Naive B cell (primary cell): ENCODE measurements around the gene KRTAP5-10. TPM values are rescaled to one million over a fixed set of nuclear protein-coding genes. Genes with fewer than 3 reads are reported as not detected.
A peak's percentile ranks its signal among the peaks of the same experiment; 100 is the strongest.
"Not testable (repeated sequence)": the region's sequence is repeated elsewhere in the genome, so short reads cannot be mapped to it uniquely, and the experiment has no call there.

Source experiments
- ATAC-seq, 2 donors: fragments of 150-1000 bp; cut with Tn5 transposase; 2 replicates each; pipeline ENCODE4 v1.10.0; 2021; ENCODE audit warnings: low read depth in 2 of 2, mild to moderate bottlenecking in 2 of 2, moderate library complexity in 2 of 2
- DNase-seq: peaks from one replicate; pipeline ENCODE4 v3.0.0; 2022
- H3K27ac Mint-ChIP-seq, 6 donors: one replicate each; pipeline ENCODE4 v1.8.0; 2020 to 2022; ENCODE audit warnings: mild to moderate bottlenecking in 6 of 6, mixed read lengths in 6 of 6, moderate library complexity in 5 of 6, inconsistent platforms in 2 of 6
- H3K27me3 Mint-ChIP-seq, 3 donors: one replicate each; pipeline ENCODE4 v1.8.0; 2021 to 2022; ENCODE audit warnings: mixed read lengths in 3 of 3, mild to moderate bottlenecking in 1 of 3
- H3K36me3 Mint-ChIP-seq, 2 donors: one replicate each; pipeline ENCODE4 v1.8.0; 2020 to 2022; ENCODE audit warnings: mixed read lengths in 2 of 2, inconsistent platforms in 1 of 2, mild to moderate bottlenecking in 1 of 2
- H3K4me1 Mint-ChIP-seq, 3 donors: one replicate each; pipeline ENCODE4 v1.8.0; 2020 to 2022; ENCODE audit warnings: mixed read lengths in 3 of 3, inconsistent platforms in 1 of 3, mild to moderate bottlenecking in 1 of 3, moderate library complexity in 1 of 3
- H3K4me3 Mint-ChIP-seq, 8 donors: one replicate each; pipeline ENCODE4 v1.8.0; 2020 to 2022; ENCODE audit warnings: mild to moderate bottlenecking in 8 of 8, mixed read lengths in 8 of 8, moderate library complexity in 8 of 8, inconsistent platforms in 2 of 8
- H3K9me3 Mint-ChIP-seq, 7 donors: one replicate each; pipeline ENCODE4 v1.8.0; 2020 to 2022; ENCODE audit warnings: mixed read lengths in 7 of 7, mild to moderate bottlenecking in 5 of 7, inconsistent platforms in 2 of 7, moderate library complexity in 1 of 7
- polyA plus RNA-seq, 6 donors: library from polyadenylated mRNA; unstranded; fragments of 300-500 nt; fragmentation: Illumina TruSeq; gene quantifications; one replicate each; pipeline ENCODE4 v1.2.3, GENCODE V29; 2021; ENCODE audit warnings: low read depth in 6 of 6

Gene KRTAP5-10
- polyA plus RNA-seq, 6 donors from 2014 or later: not detected

DNA sequence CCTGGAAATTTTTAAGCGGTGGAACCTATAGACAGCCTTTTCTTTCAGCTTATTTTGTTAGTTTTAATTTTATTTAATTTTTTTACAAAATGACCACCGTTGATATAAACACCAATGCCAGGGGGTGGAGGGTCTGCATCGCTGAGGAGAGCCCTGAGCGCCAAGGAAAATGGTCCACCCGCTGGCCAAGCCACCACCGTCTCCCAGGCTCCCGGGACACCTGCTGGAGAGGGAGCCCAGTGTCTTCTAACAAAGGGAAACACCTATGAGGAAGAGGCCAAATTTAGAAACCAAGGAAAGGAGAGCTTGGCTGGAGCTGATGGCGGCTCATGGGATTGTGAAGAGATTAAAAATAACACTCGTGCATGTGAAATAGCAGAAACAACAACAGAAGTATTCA lies 27.8 kb upstream of the KRTAP5-10 start:
- H3K4me1 Mint-ChIP-seq: no peaks in the 10 kb centered on the region
- DNase-seq (no peak), ATAC-seq (no peak)
- H3K4me3 Mint-ChIP-seq: no peak overlapping the region
- H3K36me3 Mint-ChIP-seq: peaks cover 4 to 12% of the 10 kb centered on the region in 2 donors
- no peak overlapping the region for H3K27ac Mint-ChIP-seq
- peaks cover 0 to 13% (median 8%) of the 10 kb centered on the region in 7 donors for H3K9me3 Mint-ChIP-seq
- peaks cover 3 to 24% (median 11%) of the 10 kb centered on the region in 3 donors for H3K27me3 Mint-ChIP-seq

DNA sequence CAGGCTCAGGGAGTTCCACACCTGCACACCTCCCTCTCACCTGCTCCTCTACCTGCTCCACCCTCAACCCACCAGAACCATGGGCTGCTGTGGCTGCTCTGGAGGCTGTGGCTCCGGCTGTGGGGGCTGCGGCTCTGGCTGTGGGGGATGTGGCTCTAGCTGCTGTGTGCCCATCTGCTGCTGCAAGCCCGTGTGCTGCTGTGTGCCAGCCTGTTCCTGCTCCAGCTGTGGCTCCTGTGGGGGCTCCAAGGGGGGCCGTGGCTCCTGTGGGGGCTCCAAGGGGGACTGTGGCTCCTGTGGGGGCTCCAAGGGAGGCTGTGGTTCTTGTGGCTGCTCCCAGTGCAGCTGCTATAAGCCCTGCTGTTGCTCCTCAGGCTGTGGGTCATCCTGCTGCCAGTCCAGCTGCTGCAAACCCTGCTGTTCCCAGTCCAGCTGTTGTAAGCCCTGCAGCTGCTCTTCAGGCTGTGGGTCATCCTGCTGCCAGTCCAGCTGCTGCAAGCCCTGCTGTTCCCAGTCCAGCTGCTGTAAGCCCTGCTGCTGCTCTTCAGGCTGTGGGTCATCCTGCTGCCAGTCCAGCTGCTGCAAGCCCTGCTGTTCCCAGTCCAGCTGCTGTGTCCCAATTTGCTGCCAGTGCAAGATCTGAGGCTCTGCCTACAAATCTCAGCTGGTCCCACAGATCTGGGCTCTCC lies 27.2 kb upstream of the KRTAP5-10 start, which contains the start of gene KRTAP5-8:
Gene KRTAP5-8, plus strand, starts transcription at position 49 of the 689 bp plus-strand sequence. Its CDS starts 31 bp downstream, at position 80.
- peak within 1 kb of the TSS in 1 of 8 donors; percentile 12 for H3K4me3 Mint-ChIP-seq
- ATAC-seq, DNase-seq, H3K4me1 Mint-ChIP-seq: not testable (repeated sequence)
- peaks cover 4 to 12% of the 10 kb centered on the region in 2 donors for H3K36me3 Mint-ChIP-seq
- peaks cover 3 to 24% (median 11%) of the 10 kb centered on the region in 3 donors for H3K27me3 Mint-ChIP-seq
- peaks cover 0 to 13% (median 8%) of the 10 kb centered on the region in 7 donors for H3K9me3 Mint-ChIP-seq
- peak within 1 kb of the TSS in 1 of 6 donors; percentile 60 for H3K27ac Mint-ChIP-seq

DNA sequence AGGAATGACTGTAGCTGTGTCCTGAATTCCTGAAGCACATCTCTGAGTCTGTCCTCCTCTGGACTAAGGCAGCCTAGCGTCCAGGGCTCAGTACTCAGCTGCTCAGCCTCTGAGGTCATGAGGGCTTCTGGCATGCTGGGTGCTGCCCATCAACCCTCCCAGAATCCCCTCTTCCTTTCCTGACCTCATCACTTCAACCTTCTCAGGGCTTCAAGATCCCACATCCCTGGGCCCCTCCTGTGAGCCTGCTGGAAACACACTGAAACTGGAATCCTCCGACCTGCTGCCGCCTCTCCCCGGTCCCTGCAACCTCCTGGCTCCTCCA lies 26.7 kb upstream of the KRTAP5-10 start:
- Mint-ChIP-seq H3K27me3 (peaks cover 3 to 24% (median 11%) of the 10 kb centered on the region in 3 donors), H3K4me1 (peaks cover 9 to 10% (median 9%) of the 10 kb centered on the region in 3 donors), H3K9me3 (peaks cover 0 to 13% (median 8%) of the 10 kb centered on the region in 7 donors), H3K27ac (peak overlapping the region in 1 of 6 donors; percentile 60), H3K4me3 (no peak overlapping the region), H3K36me3 (peaks cover 4 to 12% of the 10 kb centered on the region in 2 donors)
- ATAC-seq (no peak), DNase-seq (no peak)

DNA sequence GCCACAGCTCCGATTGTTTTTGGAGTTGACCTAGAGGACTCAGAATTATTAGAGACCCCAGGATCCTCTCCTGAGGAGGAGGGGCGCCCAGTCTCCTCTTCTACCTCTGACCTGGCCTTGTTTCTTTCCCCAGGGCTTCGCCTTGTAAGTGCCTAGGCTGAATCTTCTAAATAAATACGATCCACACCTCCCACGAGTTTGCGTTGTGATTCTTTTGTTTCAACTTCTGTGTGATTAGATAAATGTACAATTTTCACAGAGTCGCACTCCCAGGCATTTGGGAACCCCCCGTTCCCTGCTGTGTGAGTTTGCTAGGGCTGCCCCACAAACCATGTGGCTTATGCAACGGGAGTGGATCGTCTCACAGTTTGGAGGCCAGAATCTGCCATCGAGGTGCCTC lies 26.3 kb upstream of the KRTAP5-10 start:
- H3K27me3 Mint-ChIP-seq: peaks cover 3 to 24% (median 11%) of the 10 kb centered on the region in 3 donors
- no peak for DNase-seq
- peak overlapping the region in 1 of 6 donors; percentile 60 for H3K27ac Mint-ChIP-seq
- H3K4me1 Mint-ChIP-seq: peaks cover 12 to 14% (median 13%) of the 10 kb centered on the region in 3 donors
- H3K9me3 Mint-ChIP-seq: peaks cover 0 to 13% (median 8%) of the 10 kb centered on the region in 7 donors
- no peak overlapping the region for H3K4me3 Mint-ChIP-seq
- ATAC-seq: no peak
- H3K36me3 Mint-ChIP-seq: peaks cover 4 to 12% of the 10 kb centered on the region in 2 donors

- not testable (repeated sequence) for DNase-seq, ATAC-seq, H3K4me3 Mint-ChIP-seq, H3K27ac Mint-ChIP-seq
- H3K4me1 Mint-ChIP-seq: peaks cover 16 to 21% (median 19%) of the 10 kb centered on the region in 3 donors
- peaks cover 4 to 12% of the 10 kb centered on the region in 2 donors for H3K36me3 Mint-ChIP-seq
- peaks cover 0 to 13% (median 8%) of the 10 kb centered on the region in 7 donors for H3K9me3 Mint-ChIP-seq
- peaks cover 3 to 24% (median 11%) of the 10 kb centered on the region in 3 donors for H3K27me3 Mint-ChIP-seq
Observed at GRCh38 chr11:71539971-71540370, 25.4 kb upstream of the KRTAP5-10 start.

DNA sequence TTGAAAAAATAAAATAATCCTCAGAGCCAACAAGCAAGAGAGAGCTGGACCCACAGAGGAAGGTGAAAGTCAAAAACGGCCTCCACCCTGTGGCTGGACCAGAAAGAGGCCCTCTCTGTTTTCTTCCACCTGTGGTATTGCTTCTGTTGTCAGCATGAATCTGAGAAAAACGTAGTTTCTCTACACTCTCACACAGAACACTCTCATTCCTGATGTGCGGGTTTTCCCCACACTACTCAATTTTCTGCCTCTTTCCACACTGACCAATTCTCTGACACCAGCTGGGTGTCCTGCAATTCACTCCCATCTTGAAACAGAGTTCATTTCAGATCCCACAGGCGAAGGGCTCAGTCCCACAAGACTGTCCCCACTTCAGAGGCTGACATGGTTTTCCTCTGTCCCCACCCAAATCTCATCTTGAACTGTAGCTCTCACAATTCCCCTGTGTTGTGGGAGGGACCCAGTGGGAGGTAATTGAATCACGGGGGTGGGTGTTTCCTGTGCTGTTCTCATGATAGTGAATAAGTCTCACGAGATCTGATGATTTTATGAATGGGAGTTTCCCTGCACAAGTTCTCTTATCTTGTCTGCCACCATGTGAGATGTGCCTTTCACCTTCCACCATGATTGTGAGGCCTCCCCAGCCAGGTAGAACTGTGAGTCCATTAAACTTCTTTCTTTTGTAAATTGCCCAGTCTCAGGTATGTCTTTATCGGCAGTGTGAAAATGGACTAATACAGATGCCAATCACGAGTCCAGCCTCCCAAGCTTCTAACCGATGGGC lies 24.6 kb upstream of the KRTAP5-10 start:
- DNase-seq, ATAC-seq, H3K4me3 Mint-ChIP-seq: not testable (repeated sequence)
- H3K4me1 Mint-ChIP-seq: peaks cover 16 to 21% (median 19%) of the 10 kb centered on the region in 3 donors
- peak overlapping the region in 2 of 6 donors; percentile 7 to 73 for H3K27ac Mint-ChIP-seq
- peaks cover 0 to 13% (median 8%) of the 10 kb centered on the region in 7 donors for H3K9me3 Mint-ChIP-seq
- peaks cover 3 to 24% (median 11%) of the 10 kb centered on the region in 3 donors for H3K27me3 Mint-ChIP-seq
- H3K36me3 Mint-ChIP-seq: peaks cover 4 to 12% of the 10 kb centered on the region in 2 donors

GRCh38 chr11:71542382-71542781 lies 23.0 kb upstream of the KRTAP5-10 start:
- Mint-ChIP-seq H3K4me1 (peaks cover 16 to 21% (median 19%) of the 10 kb centered on the region in 3 donors), H3K9me3 (peaks cover 3 to 18% (median 8%) of the 10 kb centered on the region in 7 donors), H3K4me3 (no peak overlapping the region), H3K36me3 (peaks cover 9 to 23% of the 10 kb centered on the region in 2 donors), H3K27me3 (peaks cover under 1 to 24% (median 3%) of the 10 kb centered on the region in 3 donors), H3K27ac (peak overlapping the region in 1 of 6 donors; percentile 50)
- DNase-seq: no peak
- ATAC-seq: no peak

DNA sequence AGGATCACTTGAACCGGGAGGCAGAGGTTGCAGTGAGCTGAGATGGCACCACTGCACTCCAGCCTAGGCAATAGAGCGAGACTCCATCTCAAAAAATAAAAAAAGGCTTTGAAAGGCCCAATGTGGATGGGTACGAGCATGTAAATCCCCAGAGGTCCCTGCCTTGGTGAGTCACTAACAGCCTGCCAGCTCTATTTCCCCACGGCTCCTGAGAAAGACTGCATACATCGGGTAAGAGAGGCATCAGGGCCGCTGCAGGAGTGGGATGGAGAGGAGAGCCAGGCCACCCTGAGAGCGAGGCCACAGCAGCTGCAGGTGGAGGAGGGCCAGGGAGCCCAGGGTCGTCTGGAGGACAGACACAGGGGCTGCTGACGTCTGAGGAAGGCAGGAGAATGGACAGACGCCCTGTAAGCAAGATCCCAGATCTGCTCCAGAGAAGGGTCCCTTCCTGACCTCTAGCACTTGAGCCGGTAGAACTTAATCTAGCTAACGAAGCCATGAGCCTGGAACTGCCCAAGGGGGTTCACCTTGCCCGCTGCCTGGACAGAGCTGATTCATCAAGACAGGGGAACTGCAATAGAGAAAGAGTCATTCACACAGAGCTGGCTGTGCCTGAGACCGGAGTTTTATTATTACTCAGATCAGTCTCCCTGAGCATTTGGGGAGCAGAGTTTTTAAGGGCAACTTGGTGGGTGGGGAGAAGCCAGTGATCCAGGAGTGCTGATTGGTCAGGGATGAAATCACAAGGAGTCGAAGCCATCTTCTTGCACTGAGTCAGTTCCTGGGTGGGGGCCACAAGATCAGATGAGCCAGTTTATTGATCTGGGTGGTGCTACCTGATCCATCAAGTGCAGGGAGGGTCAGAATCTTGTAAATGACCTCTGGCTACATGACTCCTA lies 22.2 kb upstream of the KRTAP5-10 start:
- peaks cover 16 to 21% (median 19%) of the 10 kb centered on the region in 3 donors for H3K4me1 Mint-ChIP-seq
- peak overlapping the region in 2 of 6 donors; percentile 44 to 69 for H3K27ac Mint-ChIP-seq
- DNase-seq: no peak
- peaks cover 3 to 31% (median 6%) of the 10 kb centered on the region in 3 donors for H3K27me3 Mint-ChIP-seq
- ATAC-seq: no peak
- peaks cover 9 to 23% of the 10 kb centered on the region in 2 donors for H3K36me3 Mint-ChIP-seq
- H3K9me3 Mint-ChIP-seq: peaks cover 3 to 18% (median 8%) of the 10 kb centered on the region in 7 donors
- peak overlapping the region in 5 of 8 donors; percentile 18 to 70 (median 29) for H3K4me3 Mint-ChIP-seq

- Mint-ChIP-seq H3K9me3 (peaks cover 3 to 18% (median 8%) of the 10 kb centered on the region in 7 donors), H3K4me3 (peak overlapping the region in 5 of 8 donors; percentile 10 to 70 (median 18)), H3K27me3 (peaks cover 3 to 34% (median 11%) of the 10 kb centered on the region in 3 donors), H3K36me3 (peaks cover 9 to 23% of the 10 kb centered on the region in 2 donors), H3K27ac (peak overlapping the region in 2 of 6 donors; percentile 15 to 21), H3K4me1 (peaks cover 16 to 21% (median 19%) of the 10 kb centered on the region in 3 donors)
- ATAC-seq: peak; percentile 40 to 54
- peak; percentile 9 for DNase-seq
Observed at GRCh38 chr11:71543866-71544265, 21.5 kb upstream of the KRTAP5-10 start.

DNA sequence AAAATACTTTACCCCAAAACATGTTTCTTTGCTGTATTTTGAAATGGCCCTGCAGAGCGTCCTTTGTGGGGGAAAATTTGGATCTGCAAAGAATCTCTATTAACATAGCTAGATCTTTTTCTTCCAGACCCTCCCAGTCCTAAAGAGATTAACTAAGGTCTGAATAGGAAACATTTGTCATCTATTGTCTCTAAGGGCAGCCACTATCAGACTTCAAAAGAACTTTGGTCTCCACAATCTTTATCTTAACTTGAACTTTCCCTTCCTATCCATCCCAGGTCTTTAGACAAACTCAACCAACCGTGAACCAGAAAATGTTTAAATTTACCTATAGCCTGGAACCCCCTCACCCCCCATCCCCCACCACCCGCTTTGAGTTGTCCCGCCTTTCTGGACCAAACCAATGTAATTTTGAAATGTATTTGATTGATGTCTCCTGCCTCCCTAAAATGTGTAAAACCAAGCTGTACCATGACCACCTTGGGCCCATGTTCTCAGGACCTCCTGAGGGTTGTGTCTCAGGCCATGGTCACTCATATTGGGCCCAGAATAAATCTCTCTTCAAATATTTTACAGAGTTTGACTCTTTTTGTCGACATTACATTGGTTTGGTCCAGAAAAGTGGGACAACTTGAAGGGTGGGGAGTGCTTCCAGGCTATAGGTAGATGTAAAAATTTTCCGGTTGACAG lies 20.7 kb upstream of the KRTAP5-10 start:
- ATAC-seq (no peak), DNase-seq (no peak)
- H3K4me3 Mint-ChIP-seq: peak overlapping the region in 2 of 8 donors; percentile 18 to 19
- peaks cover 9 to 34% (median 18%) of the 10 kb centered on the region in 3 donors for H3K27me3 Mint-ChIP-seq
- peaks cover 3 to 18% (median 8%) of the 10 kb centered on the region in 7 donors for H3K9me3 Mint-ChIP-seq
- H3K4me1 Mint-ChIP-seq: peaks cover 19 to 26% (median 24%) of the 10 kb centered on the region in 3 donors
- no peak overlapping the region for H3K27ac Mint-ChIP-seq
- peaks cover 9 to 23% of the 10 kb centered on the region in 2 donors for H3K36me3 Mint-ChIP-seq

GRCh38 chr11:71545405-71545966 lies 19.9 kb upstream of the KRTAP5-10 start:
- H3K9me3 Mint-ChIP-seq: peaks cover 3 to 17% (median 8%) of the 10 kb centered on the region in 7 donors
- DNase-seq (no peak), ATAC-seq (no peak)
- H3K27me3 Mint-ChIP-seq: peaks cover 10 to 34% (median 18%) of the 10 kb centered on the region in 3 donors
- peaks cover 9 to 21% of the 10 kb centered on the region in 2 donors for H3K36me3 Mint-ChIP-seq
- peaks cover 23 to 34% (median 32%) of the 10 kb centered on the region in 3 donors for H3K4me1 Mint-ChIP-seq
- no peak overlapping the region for H3K27ac Mint-ChIP-seq
- H3K4me3 Mint-ChIP-seq: no peak overlapping the region
